ENCODE data around the gene KLHL13.
A peak's percentile ranks its signal among the peaks of the same experiment; 100 is the strongest.

The KLHL13 gene

DNA sequence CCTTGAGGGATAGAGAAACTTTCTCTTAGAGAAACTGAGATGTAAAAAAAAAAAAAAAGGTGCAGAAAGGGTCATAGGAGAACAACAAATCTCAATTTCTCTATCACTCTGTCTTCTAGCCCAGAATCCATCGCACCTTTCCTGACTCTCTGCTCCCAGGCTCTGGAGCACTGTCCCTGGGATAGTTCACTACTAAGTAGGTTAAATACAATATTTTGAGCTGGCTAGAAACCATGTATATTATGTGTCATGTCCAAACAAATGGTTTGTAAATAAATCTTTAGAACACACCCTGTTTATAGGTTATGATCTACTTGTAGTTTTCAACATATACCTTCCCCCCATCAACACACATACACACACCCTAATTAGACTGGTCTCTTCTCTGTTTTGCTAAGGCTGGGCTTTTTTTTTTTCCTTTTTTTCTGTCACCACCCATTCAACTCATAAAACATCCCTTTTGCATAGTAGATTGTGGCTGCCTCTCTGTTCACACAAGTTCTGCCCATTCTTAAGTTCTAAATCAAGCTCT is 124.4 kb downstream of the KLHL13 start:
- TF ChIP-seq TSHZ2 (CRISPR knock-in tag; IDR thresholded peaks at IDR 0.05), result no peak
- no peak for TF ChIP-seq SNAI2 (CRISPR knock-in tag; IDR thresholded peaks at IDR 0.05)
- TF ChIP-seq, protein P1, sequence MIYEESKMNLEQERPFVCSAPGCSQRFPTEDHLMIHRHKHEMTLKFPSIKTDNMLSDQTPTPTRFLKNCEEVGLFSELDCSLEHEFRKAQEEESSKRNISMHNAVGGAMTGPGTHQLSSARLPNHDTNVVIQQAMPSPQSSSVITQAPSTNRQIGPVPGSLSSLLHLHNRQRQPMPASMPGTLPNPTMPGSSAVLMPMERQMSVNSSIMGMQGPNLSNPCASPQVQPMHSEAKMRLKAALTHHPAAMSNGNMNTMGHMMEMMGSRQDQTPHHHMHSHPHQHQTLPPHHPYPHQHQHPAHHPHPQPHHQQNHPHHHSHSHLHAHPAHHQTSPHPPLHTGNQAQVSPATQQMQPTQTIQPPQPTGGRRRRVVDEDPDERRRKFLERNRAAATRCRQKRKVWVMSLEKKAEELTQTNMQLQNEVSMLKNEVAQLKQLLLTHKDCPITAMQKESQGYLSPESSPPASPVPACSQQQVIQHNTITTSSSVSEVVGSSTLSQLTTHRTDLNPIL (CRISPR knock-in tag; IDR thresholded peaks at IDR 0.05; ENCODE audit: low read depth), result no peak
- TF ChIP-seq GLIS3 (CRISPR knock-in tag; IDR thresholded peaks at IDR 0.05), result no peak
- TF ChIP-seq PATZ1 (CRISPR knock-in tag; IDR thresholded peaks at IDR 0.05; ENCODE audit: borderline replicate concordance), result no peak
- no peak for TF ChIP-seq ZNF8 (CRISPR knock-in tag; IDR thresholded peaks at IDR 0.05)
- no peak for TF ChIP-seq BACH2 (CRISPR knock-in tag; IDR thresholded peaks at IDR 0.05; ENCODE audit: borderline replicate concordance)
- no peak for TF ChIP-seq RARB (CRISPR knock-in tag; IDR thresholded peaks at IDR 0.05)
- TF ChIP-seq, protein P2, sequence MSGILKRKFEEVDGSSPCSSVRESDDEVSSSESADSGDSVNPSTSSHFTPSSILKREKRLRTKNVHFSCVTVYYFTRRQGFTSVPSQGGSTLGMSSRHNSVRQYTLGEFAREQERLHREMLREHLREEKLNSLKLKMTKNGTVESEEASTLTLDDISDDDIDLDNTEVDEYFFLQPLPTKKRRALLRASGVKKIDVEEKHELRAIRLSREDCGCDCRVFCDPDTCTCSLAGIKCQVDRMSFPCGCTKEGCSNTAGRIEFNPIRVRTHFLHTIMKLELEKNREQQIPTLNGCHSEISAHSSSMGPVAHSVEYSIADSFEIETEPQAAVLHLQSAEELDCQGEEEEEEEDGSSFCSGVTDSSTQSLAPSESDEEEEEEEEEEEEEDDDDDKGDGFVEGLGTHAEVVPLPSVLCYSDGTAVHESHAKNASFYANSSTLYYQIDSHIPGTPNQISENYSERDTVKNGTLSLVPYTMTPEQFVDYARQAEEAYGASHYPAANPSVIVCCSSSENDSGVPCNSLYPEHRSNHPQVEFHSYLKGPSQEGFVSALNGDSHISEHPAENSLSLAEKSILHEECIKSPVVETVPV (CRISPR knock-in tag; IDR thresholded peaks at IDR 0.05), result no peak
- no peak for TF ChIP-seq ZC3H10 (CRISPR knock-in tag; IDR thresholded peaks at IDR 0.05)
- TF ChIP-seq OSR1 (CRISPR knock-in tag; IDR thresholded peaks at IDR 0.05), result no peak
- no peak for TF ChIP-seq ISL1 (CRISPR knock-in tag; IDR thresholded peaks at IDR 0.05)
- no peak for TF ChIP-seq PPARA (CRISPR knock-in tag; IDR thresholded peaks at IDR 0.05; ENCODE audit: borderline replicate concordance)
- TF ChIP-seq ZFP30 (CRISPR knock-in tag; IDR thresholded peaks at IDR 0.05), result no peak
- TF ChIP-seq TCF4 (CRISPR knock-in tag; IDR thresholded peaks at IDR 0.05; ENCODE audit: borderline replicate concordance), result no peak
- TF ChIP-seq ZNF565 (CRISPR knock-in tag; conservative IDR thresholded peaks at IDR 0.05; ENCODE audit: low read depth), result no peak
- no peak for ATAC-seq

- no peak for TF ChIP-seq ZNF565 (CRISPR knock-in tag; conservative IDR thresholded peaks at IDR 0.05; ENCODE audit: low read depth)
- no peak for TF ChIP-seq ZC3H10 (CRISPR knock-in tag; IDR thresholded peaks at IDR 0.05)
- TF ChIP-seq TSHZ2 (CRISPR knock-in tag; IDR thresholded peaks at IDR 0.05), result no peak
- TF ChIP-seq PPARA (CRISPR knock-in tag; IDR thresholded peaks at IDR 0.05; ENCODE audit: borderline replicate concordance), result no peak
- no peak for TF ChIP-seq CSDC2 (CRISPR knock-in tag; IDR thresholded peaks at IDR 0.05)
- ATAC-seq, result 0 out of 3 replicates have a peak, but pooled peaks have one; percentile 25
These were observed 126.2 kb downstream of the KLHL13 start for GRCh38 chrX:117990438-117990837.

GRCh38 chrX:117989512-117989911 is 127.1 kb downstream of the KLHL13 start:
- no peak for ATAC-seq
- TF ChIP-seq, protein P2 (CRISPR knock-in tag; IDR thresholded peaks at IDR 0.05), result no peak
- TF ChIP-seq OSR1 (CRISPR knock-in tag; IDR thresholded peaks at IDR 0.05), result no peak
- no peak for TF ChIP-seq ZNF565 (CRISPR knock-in tag; conservative IDR thresholded peaks at IDR 0.05; ENCODE audit: low read depth)
- no peak for TF ChIP-seq TCF4 (CRISPR knock-in tag; IDR thresholded peaks at IDR 0.05; ENCODE audit: borderline replicate concordance)
- TF ChIP-seq ZNF70 (CRISPR knock-in tag; IDR thresholded peaks at IDR 0.05), result no peak
- no peak for TF ChIP-seq ISL1 (CRISPR knock-in tag; IDR thresholded peaks at IDR 0.05)
- TF ChIP-seq TSHZ2 (CRISPR knock-in tag; IDR thresholded peaks at IDR 0.05), result no peak
- TF ChIP-seq PATZ1 (CRISPR knock-in tag; IDR thresholded peaks at IDR 0.05; ENCODE audit: borderline replicate concordance), result no peak
- no peak for TF ChIP-seq ZFP30 (CRISPR knock-in tag; IDR thresholded peaks at IDR 0.05)
- no peak for TF ChIP-seq ZFP3 (CRISPR knock-in tag; IDR thresholded peaks at IDR 0.05)
